IMR-90 (cell line): ENCODE data around the gene MRTO4.

Experiments used
- CEBPB ChIP-seq: IDR thresholded peaks from 2 replicates; pipeline ENCODE4 v1.6.1; 2012; ENCODE audit warnings: low read depth, low read length, improper control_type of control experiment
- MAZ ChIP-seq: IDR thresholded peaks from 2 replicates; pipeline ENCODE4 v1.6.1; 2012; ENCODE audit warnings: low read depth, mild to moderate bottlenecking, low read length, improper control_type of control experiment, moderate library complexity, borderline replicate concordance
- NFE2L2 ChIP-seq: fragments of 150-350 bp; IDR thresholded peaks from 2 replicates; pipeline ENCODE4 v1.6.1; 2016; ENCODE audit warnings: low read depth, mild to moderate bottlenecking, low read length
- POLR2A ChIP-seq: IDR thresholded peaks from 2 replicates; pipeline ENCODE4 v1.6.1; 2012; ENCODE audit warnings: mild to moderate bottlenecking, low read depth, low read length
- RAD21 ChIP-seq: IDR thresholded peaks from 2 replicates; pipeline ENCODE4 v1.6.1; 2012; ENCODE audit warnings: low read length, improper control_type of control experiment
- RFX5 ChIP-seq: IDR thresholded peaks from 2 replicates; pipeline ENCODE4 v1.8.0; 2012; ENCODE audit warnings: low read depth, mild to moderate bottlenecking, low read length, moderate library complexity
- TF ChIP-seq, protein P1 (sequence below): conservative IDR thresholded peaks from 2 replicates; pipeline ENCODE4 v1.5.1; 2012; ENCODE audit warnings: mild to moderate bottlenecking, low read depth, low read length, improper control_type of control experiment
- TF ChIP-seq, protein P2 (sequence below): fragments of 150-350 bp; IDR thresholded peaks from 2 replicates; pipeline ENCODE4 v1.6.1; 2016; ENCODE audit warnings: low read depth, mild to moderate bottlenecking, low read length, moderate library complexity, borderline replicate concordance

DNA sequence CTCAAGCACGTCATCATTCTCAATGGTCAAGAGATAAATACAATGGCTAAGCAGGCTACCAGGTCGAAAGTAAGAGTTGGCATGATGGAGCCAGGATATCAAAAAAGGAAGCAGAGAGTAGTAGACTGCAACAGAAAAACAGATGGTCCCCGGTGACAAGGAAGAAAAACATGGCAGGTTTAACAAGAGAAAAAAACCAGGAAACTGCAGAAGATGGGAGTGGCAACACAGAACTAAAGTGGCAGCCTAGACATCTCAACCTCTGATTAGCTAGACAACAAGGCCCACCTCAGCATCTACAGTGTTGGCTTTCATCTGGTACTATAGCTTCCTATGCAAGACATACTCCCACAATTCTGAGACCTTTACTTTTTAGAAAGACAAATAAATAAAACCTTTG is 44.7 kb upstream of the MRTO4 start:
- TF ChIP-seq, protein P1, sequence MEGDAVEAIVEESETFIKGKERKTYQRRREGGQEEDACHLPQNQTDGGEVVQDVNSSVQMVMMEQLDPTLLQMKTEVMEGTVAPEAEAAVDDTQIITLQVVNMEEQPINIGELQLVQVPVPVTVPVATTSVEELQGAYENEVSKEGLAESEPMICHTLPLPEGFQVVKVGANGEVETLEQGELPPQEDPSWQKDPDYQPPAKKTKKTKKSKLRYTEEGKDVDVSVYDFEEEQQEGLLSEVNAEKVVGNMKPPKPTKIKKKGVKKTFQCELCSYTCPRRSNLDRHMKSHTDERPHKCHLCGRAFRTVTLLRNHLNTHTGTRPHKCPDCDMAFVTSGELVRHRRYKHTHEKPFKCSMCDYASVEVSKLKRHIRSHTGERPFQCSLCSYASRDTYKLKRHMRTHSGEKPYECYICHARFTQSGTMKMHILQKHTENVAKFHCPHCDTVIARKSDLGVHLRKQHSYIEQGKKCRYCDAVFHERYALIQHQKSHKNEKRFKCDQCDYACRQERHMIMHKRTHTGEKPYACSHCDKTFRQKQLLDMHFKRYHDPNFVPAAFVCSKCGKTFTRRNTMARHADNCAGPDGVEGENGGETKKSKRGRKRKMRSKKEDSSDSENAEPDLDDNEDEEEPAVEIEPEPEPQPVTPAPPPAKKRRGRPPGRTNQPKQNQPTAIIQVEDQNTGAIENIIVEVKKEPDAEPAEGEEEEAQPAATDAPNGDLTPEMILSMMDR, result no peak
- no peak for TF ChIP-seq NFE2L2
- no peak for TF ChIP-seq RFX5
- 0 out of 2 replicates have a peak, but pooled peaks have one; percentile 30 for TF ChIP-seq POLR2A
- no peak for TF ChIP-seq RAD21
- TF ChIP-seq CEBPB, result no peak
- TF ChIP-seq, protein P2, sequence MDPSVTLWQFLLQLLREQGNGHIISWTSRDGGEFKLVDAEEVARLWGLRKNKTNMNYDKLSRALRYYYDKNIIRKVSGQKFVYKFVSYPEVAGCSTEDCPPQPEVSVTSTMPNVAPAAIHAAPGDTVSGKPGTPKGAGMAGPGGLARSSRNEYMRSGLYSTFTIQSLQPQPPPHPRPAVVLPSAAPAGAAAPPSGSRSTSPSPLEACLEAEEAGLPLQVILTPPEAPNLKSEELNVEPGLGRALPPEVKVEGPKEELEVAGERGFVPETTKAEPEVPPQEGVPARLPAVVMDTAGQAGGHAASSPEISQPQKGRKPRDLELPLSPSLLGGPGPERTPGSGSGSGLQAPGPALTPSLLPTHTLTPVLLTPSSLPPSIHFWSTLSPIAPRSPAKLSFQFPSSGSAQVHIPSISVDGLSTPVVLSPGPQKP, result no peak
- no peak for TF ChIP-seq MAZ
